ENCODE results near the gene CNGB1.
"Not testable (repeated sequence)": the region's sequence is repeated elsewhere in the genome, so short reads cannot be mapped to it uniquely, and the experiment has no call there.

The CNGB1 gene

GRCh38 chr16:57890752-57891111, 80.2 kb downstream of the CNGB1 start:
- no peak for DNase-seq (ENCODE audit: low read depth in 4 of 4, low spot score in 1 of 4)

GRCh38 chr16:57889960-57890751, 80.8 kb downstream of the CNGB1 start:
- no peak for DNase-seq (ENCODE audit: low read depth in 4 of 4, low spot score in 1 of 4)

- no peak for DNase-seq (ENCODE audit: low read depth in 4 of 4, low spot score in 1 of 4)
These were observed 81.4 kb downstream of the CNGB1 start for GRCh38 chr16:57889522-57889921.

- DNase-seq (ENCODE audit: low read depth in 4 of 4, low spot score in 1 of 4), result no peak
These were observed 81.8 kb downstream of the CNGB1 start for GRCh38 chr16:57889111-57889510.

- no peak for DNase-seq (ENCODE audit: low read depth in 4 of 4, low spot score in 1 of 4)
These were observed 82.8 kb downstream of the CNGB1 start for GRCh38 chr16:57888128-57888527.

- no peak for DNase-seq (ENCODE audit: low read depth in 4 of 4, low spot score in 1 of 4)
These were observed 83.2 kb downstream of the CNGB1 start for GRCh38 chr16:57887711-57888110.

GRCh38 chr16:57886427-57886826, 84.5 kb downstream of the CNGB1 start:
- no peak for DNase-seq (ENCODE audit: low read depth in 4 of 4, low spot score in 1 of 4)

- no peak for DNase-seq (ENCODE audit: low read depth in 4 of 4, low spot score in 1 of 4)
These were observed 86.2 kb downstream of the CNGB1 start for GRCh38 chr16:57884655-57885133.

GRCh38 chr16:57883953-57884654, 86.8 kb downstream of the CNGB1 start:
- no peak for DNase-seq (ENCODE audit: low read depth in 4 of 4, low spot score in 1 of 4)

- DNase-seq (ENCODE audit: low read depth in 4 of 4, low spot score in 1 of 4), result no peak
These were observed 87.4 kb downstream of the CNGB1 start for GRCh38 chr16:57883480-57883879.

- no peak for DNase-seq (ENCODE audit: low read depth in 4 of 4, low spot score in 1 of 4)
These were observed 88.1 kb downstream of the CNGB1 start for GRCh38 chr16:57882792-57883191.

GRCh38 chr16:57882206-57882605, 88.7 kb downstream of the CNGB1 start:
- no peak for DNase-seq (ENCODE audit: low read depth in 4 of 4, low spot score in 1 of 4)

- no peak for DNase-seq (ENCODE audit: low read depth in 4 of 4, low spot score in 1 of 4)
These were observed 92.3 kb downstream of the CNGB1 start for GRCh38 chr16:57878586-57878985.

GRCh38 chr16:57876210-57876609, 94.7 kb downstream of the CNGB1 start:
- no peak for DNase-seq (ENCODE audit: low read depth in 4 of 4, low spot score in 1 of 4)

- no peak for DNase-seq (ENCODE audit: low read depth in 4 of 4, low spot score in 1 of 4)
These were observed 95.6 kb downstream of the CNGB1 start for GRCh38 chr16:57875347-57875746.

- DNase-seq (ENCODE audit: low read depth in 4 of 4, low spot score in 1 of 4), result no peak
These were observed 97.7 kb downstream of the CNGB1 start for GRCh38 chr16:57873218-57873617.

- not testable (repeated sequence) for DNase-seq (ENCODE audit: low read depth in 4 of 4, low spot score in 1 of 4)
These were observed 98.2 kb downstream of the CNGB1 start for GRCh38 chr16:57872764-57873163.

GRCh38 chr16:57871456-57871855, 99.5 kb downstream of the CNGB1 start:
- no peak for DNase-seq (ENCODE audit: low read depth in 4 of 4, low spot score in 1 of 4)

- no peak for DNase-seq (ENCODE audit: low read depth in 4 of 4, low spot score in 1 of 4)
These were observed 100.0 kb downstream of the CNGB1 start for GRCh38 chr16:57870753-57871454.

- DNase-seq (ENCODE audit: low read depth in 4 of 4, low spot score in 1 of 4), result no peak
These were observed 101.9 kb downstream of the CNGB1 start for GRCh38 chr16:57868913-57869520.

GRCh38 chr16:57867000-57867561, 103.8 kb downstream of the CNGB1 start:
- no peak for DNase-seq (ENCODE audit: low read depth in 4 of 4, low spot score in 1 of 4)
